HEK293 (cell line): Measurements from ENCODE around the gene SPATA33.

Source experiments
- CTCF ChIA-PET: fragments of 350-600 bp; formaldehyde crosslinking; extraction: SDS; loops from one replicate; lab custom pipeline; 2021; ENCODE audit warnings: antibody characterized with exemption; lab: Yijun Ruan, JAX
- POLR2A ChIA-PET: fragments of 300-600 bp; formaldehyde crosslinking; extraction: SDS; loops from one replicate; lab custom pipeline; 2020; ENCODE audit warnings: antibody characterized with exemption, inconsistent platforms; lab: Yijun Ruan, JAX
- H3K27ac ChIP-seq: fragments of 200-500 bp; sonication (Bioruptor generic); 2 replicates; pipeline ENCODE4 v1.5.1; 2014; ENCODE audit warnings: low read depth, low read length, control low read depth, inconsistent platforms; ENCODE audit errors: extremely low read depth
- H3K36me3 ChIP-seq, 2 experiments: fragments of 200-500 bp in 1 of 2; sonication (Bioruptor generic) in 1 of 2; 1 replicate in 1 of 2; 2 replicates in 1 of 2; pipeline ENCODE4 v1.5.1; 2014 to 2017; ENCODE audit warnings: inconsistent platforms in 2 of 2, low read length in 2 of 2; ENCODE audit not compliant: control insufficient read depth in 2 of 2, insufficient read depth in 1 of 2
- H3K4me1 ChIP-seq: fragments of 200-500 bp; sonication (Bioruptor generic); 2 replicates; pipeline ENCODE4 v1.5.1; 2014; ENCODE audit warnings: mild to moderate bottlenecking, low read length, inconsistent platforms; ENCODE audit not compliant: control insufficient read depth, insufficient read depth
- H3K4me3 ChIP-seq: 2 replicates; pipeline ENCODE4 v1.5.1; 2011; ENCODE audit warnings: low read depth, mild to moderate bottlenecking, control low read depth, low read length, moderate library complexity
- H3K9me3 ChIP-seq: fragments of 200-500 bp; sonication (Bioruptor generic); 2 replicates; pipeline ENCODE4 v1.5.1; 2014; ENCODE audit warnings: low read depth, low read length, inconsistent platforms; ENCODE audit not compliant: control insufficient read depth, insufficient read depth
- EGR2 ChIP-seq: fragments of 450-650 bp; formaldehyde crosslinking; IDR thresholded peaks from 2 replicates; pipeline ENCODE4 v1.5.1; 2016; ENCODE audit warnings: low read depth, missing biosample characterization, missing genetic modification characterization
- GLIS1 ChIP-seq: fragments of 450-650 bp; formaldehyde crosslinking; IDR thresholded peaks from 2 replicates; pipeline ENCODE4 v1.5.1; 2016; ENCODE audit warnings: missing biosample characterization, missing genetic modification characterization
- GLIS2 ChIP-seq: fragments of 450-650 bp; formaldehyde crosslinking; IDR thresholded peaks from 2 replicates; pipeline ENCODE4 v1.5.1; 2016; ENCODE audit warnings: missing biosample characterization, missing genetic modification characterization
- IKZF3 ChIP-seq: fragments of 450-650 bp; IDR thresholded peaks from 2 replicates; pipeline ENCODE4 v1.5.0; 2018; ENCODE audit warnings: missing biosample characterization, mild to moderate bottlenecking, missing genetic modification characterization, moderate library complexity
- MYNN ChIP-seq: fragments of 450-650 bp; formaldehyde crosslinking; IDR thresholded peaks from 2 replicates; pipeline ENCODE4 v1.5.1; 2016; ENCODE audit warnings: missing biosample characterization, missing genetic modification characterization, borderline replicate concordance
- SETDB1 ChIP-seq: IDR thresholded peaks from one replicate; pipeline ENCODE4 v1.6.1; 2017; ENCODE audit warnings: mild to moderate bottlenecking, low read length, moderate library complexity, mixed read lengths; ENCODE audit not compliant: insufficient read length
- YY1 ChIP-seq: fragments of 450-650 bp; formaldehyde crosslinking; IDR thresholded peaks from 2 replicates; pipeline ENCODE4 v1.5.1; 2018; ENCODE audit warnings: missing biosample characterization, missing genetic modification characterization
- ZBTB48 ChIP-seq: fragments of 450-650 bp; formaldehyde crosslinking; IDR thresholded peaks from 2 replicates; pipeline ENCODE4 v1.5.1; 2016; ENCODE audit warnings: missing biosample characterization, missing genetic modification characterization
- ZEB2 ChIP-seq: fragments of 450-650 bp; formaldehyde crosslinking; IDR thresholded peaks from 2 replicates; pipeline ENCODE4 v1.5.1; 2016; ENCODE audit warnings: missing biosample characterization, missing genetic modification characterization
- ZFP41 ChIP-seq: fragments of 450-650 bp; formaldehyde crosslinking; IDR thresholded peaks from 2 replicates; pipeline ENCODE4 v1.5.1; 2016; ENCODE audit warnings: missing biosample characterization, missing genetic modification characterization, borderline replicate concordance
- ZNF169 ChIP-seq: fragments of 450-650 bp; formaldehyde crosslinking; IDR thresholded peaks from 2 replicates; pipeline ENCODE4 v1.5.1; 2016; ENCODE audit warnings: missing biosample characterization, missing genetic modification characterization
- ZNF174 ChIP-seq: fragments of 450-650 bp; formaldehyde crosslinking; IDR thresholded peaks from 2 replicates; pipeline ENCODE4 v1.5.0; 2017; ENCODE audit warnings: missing biosample characterization, mild to moderate bottlenecking, missing genetic modification characterization
- ZNF214 ChIP-seq: fragments of 450-650 bp; formaldehyde crosslinking; IDR thresholded peaks from 2 replicates; pipeline ENCODE4 v1.5.1; 2017; ENCODE audit warnings: missing biosample characterization, mild to moderate bottlenecking, missing genetic modification characterization, borderline replicate concordance
- ZNF274 ChIP-seq, 2 experiments: fragments of 200-500 bp in 1 of 2; fragments of 450-650 bp in 1 of 2; sonication (Bioruptor generic) in 1 of 2; formaldehyde crosslinking in 1 of 2; IDR thresholded peaks; 2 replicates each; pipeline versions ENCODE4 v1.5.1 to v1.6.1; 2014 to 2016; ENCODE audit warnings: borderline replicate concordance in 1 of 2, inconsistent platforms in 1 of 2, low read length in 1 of 2, missing biosample characterization in 1 of 2, missing genetic modification characterization in 1 of 2
- ZNF292 ChIP-seq: fragments of 450-650 bp; formaldehyde crosslinking; IDR thresholded peaks from 2 replicates; pipeline ENCODE4 v1.5.1; 2016; ENCODE audit warnings: low read depth, missing biosample characterization, missing genetic modification characterization, borderline replicate concordance
- ZNF391 ChIP-seq: fragments of 450-650 bp; formaldehyde crosslinking; IDR thresholded peaks from 2 replicates; pipeline ENCODE4 v1.5.1; 2016; ENCODE audit warnings: low read depth, missing biosample characterization, missing genetic modification characterization, borderline replicate concordance
- ZNF510 ChIP-seq: fragments of 450-650 bp; formaldehyde crosslinking; IDR thresholded peaks from 2 replicates; pipeline ENCODE4 v1.5.1; 2018; ENCODE audit warnings: mild to moderate bottlenecking, missing genetic modification characterization, missing biosample characterization; ENCODE audit not compliant: insufficient replicate concordance
- ZNF549 ChIP-seq: fragments of 450-650 bp; IDR thresholded peaks from 2 replicates; pipeline ENCODE4 v1.5.1; 2018; ENCODE audit warnings: missing biosample characterization, missing genetic modification characterization, mild to moderate bottlenecking, inconsistent platforms, moderate library complexity
- ZNF610 ChIP-seq: fragments of 450-650 bp; formaldehyde crosslinking; IDR thresholded peaks from 2 replicates; pipeline ENCODE4 v1.5.1; 2016; ENCODE audit warnings: missing biosample characterization, missing genetic modification characterization, borderline replicate concordance
- ZNF707 ChIP-seq: fragments of 450-650 bp; formaldehyde crosslinking; IDR thresholded peaks from 2 replicates; pipeline ENCODE4 v1.5.1; 2016; ENCODE audit warnings: missing biosample characterization, missing genetic modification characterization
- ZSCAN30 ChIP-seq: fragments of 450-650 bp; IDR thresholded peaks from 2 replicates; pipeline ENCODE4 v1.5.1; 2018; ENCODE audit warnings: missing biosample characterization, mild to moderate bottlenecking, missing genetic modification characterization, moderate library complexity
- TF ChIP-seq, protein P1 (sequence below): fragments of 450-650 bp; formaldehyde crosslinking; IDR thresholded peaks from 2 replicates; pipeline ENCODE4 v1.5.1; 2016; ENCODE audit warnings: missing biosample characterization, missing genetic modification characterization, borderline replicate concordance
- TF ChIP-seq, protein P2 (sequence below): fragments of 450-650 bp; formaldehyde crosslinking; IDR thresholded peaks from 2 replicates; pipeline ENCODE4 v1.5.1; 2016; ENCODE audit warnings: missing biosample characterization, missing genetic modification characterization
- TF ChIP-seq, protein P3 (sequence below): fragments of 450-650 bp; formaldehyde crosslinking; IDR thresholded peaks from 2 replicates; pipeline ENCODE4 v1.5.1; 2017; ENCODE audit warnings: missing biosample characterization, missing genetic modification characterization
- TF ChIP-seq, protein P4 (sequence below): fragments of 450-650 bp; formaldehyde crosslinking; IDR thresholded peaks from 2 replicates; pipeline ENCODE4 v1.5.1; 2016; ENCODE audit warnings: missing biosample characterization, missing genetic modification characterization

Gene SPATA33

DNA sequence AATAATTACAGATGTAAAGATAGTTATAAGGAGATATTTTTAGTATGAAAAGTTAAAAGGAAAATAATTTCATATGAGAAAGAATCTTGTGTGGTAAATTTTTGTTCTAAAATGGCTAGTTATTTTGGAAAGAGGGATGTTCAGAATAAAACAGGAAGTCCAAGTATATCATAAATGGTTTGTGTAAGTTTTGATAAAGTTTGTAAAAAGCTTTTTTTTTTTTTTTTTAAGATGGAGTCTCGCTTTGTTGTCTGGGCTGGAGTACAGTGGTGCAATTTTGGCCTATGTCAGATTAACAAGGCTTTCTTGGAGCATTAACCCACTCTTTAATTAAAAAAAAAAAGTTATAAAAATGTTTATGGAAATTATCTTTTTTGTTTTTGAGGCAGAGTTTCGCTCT lies 20.6 kb downstream of the SPATA33 start (continued):
- TF ChIP-seq, protein P1, sequence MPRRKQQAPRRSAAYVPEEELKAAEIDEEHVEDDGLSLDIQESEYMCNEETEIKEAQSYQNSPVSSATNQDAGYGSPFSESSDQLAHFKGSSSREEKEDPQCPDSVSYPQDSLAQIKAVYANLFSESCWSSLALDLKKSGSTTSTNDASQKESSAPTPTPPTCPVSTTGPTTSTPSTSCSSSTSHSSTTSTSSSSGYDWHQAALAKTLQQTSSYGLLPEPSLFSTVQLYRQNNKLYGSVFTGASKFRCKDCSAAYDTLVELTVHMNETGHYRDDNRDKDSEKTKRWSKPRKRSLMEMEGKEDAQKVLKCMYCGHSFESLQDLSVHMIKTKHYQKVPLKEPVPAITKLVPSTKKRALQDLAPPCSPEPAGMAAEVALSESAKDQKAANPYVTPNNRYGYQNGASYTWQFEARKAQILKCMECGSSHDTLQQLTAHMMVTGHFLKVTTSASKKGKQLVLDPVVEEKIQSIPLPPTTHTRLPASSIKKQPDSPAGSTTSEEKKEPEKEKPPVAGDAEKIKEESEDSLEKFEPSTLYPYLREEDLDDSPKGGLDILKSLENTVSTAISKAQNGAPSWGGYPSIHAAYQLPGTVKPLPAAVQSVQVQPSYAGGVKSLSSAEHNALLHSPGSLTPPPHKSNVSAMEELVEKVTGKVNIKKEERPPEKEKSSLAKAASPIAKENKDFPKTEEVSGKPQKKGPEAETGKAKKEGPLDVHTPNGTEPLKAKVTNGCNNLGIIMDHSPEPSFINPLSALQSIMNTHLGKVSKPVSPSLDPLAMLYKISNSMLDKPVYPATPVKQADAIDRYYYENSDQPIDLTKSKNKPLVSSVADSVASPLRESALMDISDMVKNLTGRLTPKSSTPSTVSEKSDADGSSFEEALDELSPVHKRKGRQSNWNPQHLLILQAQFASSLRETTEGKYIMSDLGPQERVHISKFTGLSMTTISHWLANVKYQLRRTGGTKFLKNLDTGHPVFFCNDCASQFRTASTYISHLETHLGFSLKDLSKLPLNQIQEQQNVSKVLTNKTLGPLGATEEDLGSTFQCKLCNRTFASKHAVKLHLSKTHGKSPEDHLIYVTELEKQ (tag by site-specific recombination): no peak
- TF ChIP-seq ZNF510 (tag by site-specific recombination) (peak; percentile 25), ZNF174 (no peak), ZNF391 (tag by site-specific recombination) (no peak), ZNF610 (tag by site-specific recombination) (0 out of 2 replicates have a peak, but pooled peaks have one; percentile 63), SETDB1 (peak; percentile 98)
- TF ChIP-seq, protein P2, sequence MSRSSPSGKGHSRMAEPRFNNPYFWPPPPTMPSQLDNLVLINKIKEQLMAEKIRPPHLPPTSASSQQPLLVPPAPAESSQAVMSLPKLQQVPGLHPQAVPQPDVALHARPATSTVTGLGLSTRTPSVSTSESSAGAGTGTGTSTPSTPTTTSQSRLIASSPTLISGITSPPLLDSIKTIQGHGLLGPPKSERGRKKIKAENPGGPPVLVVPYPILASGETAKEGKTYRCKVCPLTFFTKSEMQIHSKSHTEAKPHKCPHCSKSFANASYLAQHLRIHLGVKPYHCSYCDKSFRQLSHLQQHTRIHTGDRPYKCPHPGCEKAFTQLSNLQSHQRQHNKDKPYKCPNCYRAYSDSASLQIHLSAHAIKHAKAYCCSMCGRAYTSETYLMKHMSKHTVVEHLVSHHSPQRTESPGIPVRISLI (tag by site-specific recombination): 0 out of 2 replicates have a peak, but pooled peaks have one; percentile 24
- TF ChIP-seq, all 188 proteins: peak for 8

DNA sequence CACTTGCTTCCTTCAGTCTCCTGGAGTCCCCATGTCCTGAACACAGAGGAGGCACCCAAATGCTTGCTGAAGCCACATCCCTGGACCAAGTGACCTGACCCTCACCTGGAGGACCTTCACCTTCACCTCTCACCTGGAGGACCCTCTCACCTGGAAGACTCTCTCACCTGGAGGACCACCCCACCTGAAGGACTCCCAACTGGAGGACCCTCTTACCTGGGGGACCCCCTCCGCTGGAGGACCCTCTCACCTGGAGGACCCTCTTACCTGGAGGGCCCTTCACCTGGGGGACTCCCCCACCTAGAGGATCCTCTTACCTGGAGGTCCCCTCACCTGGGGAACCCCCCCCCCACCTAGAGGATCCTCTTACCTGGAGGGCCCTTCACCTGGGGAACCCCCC lies 28.3 kb downstream of the SPATA33 start:
- H3K27ac ChIP-seq: no peak overlapping the region
- POLR2A ChIA-PET: interaction anchor here (0.9 to 1.4 kb wide), 7 partner anchors 10 to 83 kb away, joined by 3 to 10 read pairs (median 5); partner anchors contain the start of genes CHMP1A and SPATA33
- TF ChIP-seq ZEB2 (peak; percentile 90; the same call in 1 of the 2 replicates), ZNF169 (no peak)
- TF ChIP-seq, all 188 proteins: peak for 1
- no peaks in the 10 kb centered on the region for H3K4me1 ChIP-seq
- H3K4me3 ChIP-seq: no peak overlapping the region
- H3K9me3 ChIP-seq: no peaks in the 10 kb centered on the region
- CTCF ChIA-PET: no interaction called here
- peaks cover 0 to 19% of the 10 kb centered on the region in 2 experiments; a peak in 2 of 3 replicates for H3K36me3 ChIP-seq

DNA sequence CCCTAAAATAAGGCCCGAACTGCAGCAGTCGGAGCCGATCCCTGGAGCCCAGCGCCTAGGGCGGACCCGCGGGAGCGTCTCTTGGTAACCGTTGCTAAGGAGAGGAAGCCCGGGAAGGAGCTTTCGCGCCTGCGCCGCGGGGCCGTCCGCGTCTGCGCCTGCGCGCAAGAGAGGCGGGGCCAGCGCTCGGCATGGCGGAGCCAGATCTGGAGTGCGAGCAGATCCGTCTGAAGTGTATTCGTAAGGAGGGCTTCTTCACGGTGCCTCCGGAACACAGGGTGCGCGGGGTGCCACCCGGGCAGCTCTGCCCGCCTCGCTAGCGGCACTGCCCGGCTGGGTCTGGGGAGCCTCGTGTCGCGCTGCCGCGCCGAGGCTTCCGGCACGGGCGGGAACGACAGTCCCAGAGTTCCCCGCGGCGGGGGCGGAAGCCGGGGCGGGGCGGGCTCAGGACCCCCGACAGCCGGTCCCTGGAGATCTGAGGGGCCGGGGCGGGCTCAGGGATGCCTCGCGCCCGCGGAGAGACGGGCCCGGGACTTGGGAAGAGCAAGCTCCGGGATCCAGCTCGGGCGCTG lies 29.0 kb downstream of the SPATA33 start, which contains the start of gene CDK10:
Gene CDK10, plus strand, starts transcription at position 170 of the 572 bp plus-strand sequence. Its CDS starts 22 bp downstream, at position 192.
- Histone ChIP-seq H3K4me1 (no peaks in the 10 kb centered on the region), H3K9me3 (no peaks in the 10 kb centered on the region), H3K36me3 (peaks cover 0 to 23% of the 10 kb centered on the region in 2 experiments; a peak in 1 of 3 replicates), H3K27ac (peak within 1 kb of the TSS; percentile 79), H3K4me3 (peak within 1 kb of the TSS; percentile 74)
- ChIA-PET POLR2A (interaction anchor here (0.5 to 1.4 kb wide), 13 partner anchors 8 to 541 kb away, joined by 3 to 10 read pairs (median 4); partner anchors contain the start of genes CHMP1A, SPATA2L and SPATA33), CTCF (no interaction called here)
- peak; percentile 51; the same call in 1 of the 2 replicates for TF ChIP-seq ZSCAN30 (tag by site-specific recombination)
- TF ChIP-seq GLIS2 (tag by site-specific recombination): peak; percentile 72
- TF ChIP-seq IKZF3 (tag by site-specific recombination): peak; percentile 49
- TF ChIP-seq GLIS1 (tag by site-specific recombination): 0 out of 2 replicates have a peak, but pooled peaks have one; percentile 14
- TF ChIP-seq, protein P3, sequence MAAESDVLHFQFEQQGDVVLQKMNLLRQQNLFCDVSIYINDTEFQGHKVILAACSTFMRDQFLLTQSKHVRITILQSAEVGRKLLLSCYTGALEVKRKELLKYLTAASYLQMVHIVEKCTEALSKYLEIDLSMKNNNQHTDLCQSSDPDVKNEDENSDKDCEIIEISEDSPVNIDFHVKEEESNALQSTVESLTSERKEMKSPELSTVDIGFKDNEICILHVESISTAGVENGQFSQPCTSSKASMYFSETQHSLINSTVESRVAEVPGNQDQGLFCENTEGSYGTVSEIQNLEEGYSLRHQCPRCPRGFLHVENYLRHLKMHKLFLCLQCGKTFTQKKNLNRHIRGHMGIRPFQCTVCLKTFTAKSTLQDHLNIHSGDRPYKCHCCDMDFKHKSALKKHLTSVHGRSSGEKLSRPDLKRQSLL: 0 out of 2 replicates have a peak, but pooled peaks have one; percentile 24
- TF ChIP-seq ZNF214 (tag by site-specific recombination): no peak
- TF ChIP-seq ZNF274 (IDR thresholded peaks at IDR 0.05; ENCODE audit: low read length): no peak
- TF ChIP-seq ZNF274 (tag by site-specific recombination; IDR thresholded peaks at IDR 0.05; ENCODE audit: borderline replicate concordance): no peak
- no peak for TF ChIP-seq ZNF549
- peak; percentile 43 for TF ChIP-seq EGR2 (tag by site-specific recombination)
- TF ChIP-seq, protein P4, sequence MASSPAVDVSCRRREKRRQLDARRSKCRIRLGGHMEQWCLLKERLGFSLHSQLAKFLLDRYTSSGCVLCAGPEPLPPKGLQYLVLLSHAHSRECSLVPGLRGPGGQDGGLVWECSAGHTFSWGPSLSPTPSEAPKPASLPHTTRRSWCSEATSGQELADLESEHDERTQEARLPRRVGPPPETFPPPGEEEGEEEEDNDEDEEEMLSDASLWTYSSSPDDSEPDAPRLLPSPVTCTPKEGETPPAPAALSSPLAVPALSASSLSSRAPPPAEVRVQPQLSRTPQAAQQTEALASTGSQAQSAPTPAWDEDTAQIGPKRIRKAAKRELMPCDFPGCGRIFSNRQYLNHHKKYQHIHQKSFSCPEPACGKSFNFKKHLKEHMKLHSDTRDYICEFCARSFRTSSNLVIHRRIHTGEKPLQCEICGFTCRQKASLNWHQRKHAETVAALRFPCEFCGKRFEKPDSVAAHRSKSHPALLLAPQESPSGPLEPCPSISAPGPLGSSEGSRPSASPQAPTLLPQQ (tag by site-specific recombination): peak; percentile 46; the same call in 1 of the 2 replicates
- TF ChIP-seq ZBTB48 (tag by site-specific recombination): peak; percentile 70; the same call in 1 of the 2 replicates
- TF ChIP-seq YY1 (tag by site-specific recombination): peak; percentile 56; the same call in 1 of the 2 replicates
- TF ChIP-seq ZNF292 (tag by site-specific recombination): no peak
- peak; percentile 60; the same call in 1 of the 2 replicates for TF ChIP-seq MYNN (tag by site-specific recombination)
- TF ChIP-seq ZNF707 (tag by site-specific recombination): no peak
- TF ChIP-seq ZFP41 (tag by site-specific recombination): no peak
